SK-N-SH (cell line): ENCODE results near the gene MACO1. TPM values are rescaled to one million over a fixed set of nuclear protein-coding genes. Genes with fewer than 3 reads are reported as not detected.

ENCODE experiments used
- CTCF ChIA-PET: fragments of 300-600, 350-600 bp; formaldehyde crosslinking; extraction: SDS; loops from one replicate; lab custom pipeline; 2021; lab: Yijun Ruan, JAX
- POLR2A ChIA-PET: fragments of 350-600 bp; sonication (Branson Sonifier 250); formaldehyde crosslinking; extraction: SDS; loops from one replicate; lab custom pipeline; 2020; ENCODE audit warnings: antibody characterized with exemption, inconsistent platforms; lab: Yijun Ruan, JAX
- DNase-seq: peaks from one replicate; pipeline ENCODE4 v3.0.0; 2012
- H2AFZ ChIP-seq: fragments of 200-600 bp; sonication (generic); 2 replicates; pipeline ENCODE4 v1.8.1; 2016; ENCODE audit warnings: antibody characterized with exemption, mild to moderate bottlenecking, low read depth
- H3F3A ChIP-seq: fragments of 200-600 bp; sonication (generic); replicated peaks from 2 replicates; pipeline ENCODE3; 2016; ENCODE audit warnings: antibody characterized with exemption, mild to moderate bottlenecking; ENCODE audit not compliant: insufficient read depth
- H3K27ac ChIP-seq, 2 experiments: fragments of 200-500 bp in 1 of 2; fragments of 200-600 bp in 1 of 2; sonication (Bioruptor generic) in 1 of 2; sonication (generic), shearing (Covaris generic) in 1 of 2; 2 replicates each; pipeline versions ENCODE4 v1.5.1 to v1.6.1; 2014 to 2016; ENCODE audit warnings: low read depth in 2 of 2, inconsistent platforms in 1 of 2, low read length in 1 of 2, mild to moderate bottlenecking in 1 of 2, mixed read lengths in 1 of 2
- H3K27me3 ChIP-seq: fragments of 200-600 bp; sonication (generic), shearing (Covaris generic); 2 replicates; pipeline ENCODE4 v1.6.1; 2016; ENCODE audit warnings: mixed run types; ENCODE audit not compliant: insufficient read depth
- H3K36me3 ChIP-seq, 2 experiments: fragments of 200-500 bp in 1 of 2; fragments of 200-600 bp in 1 of 2; sonication (Bioruptor generic) in 1 of 2; sonication (generic) in 1 of 2; replicated peaks in 1 of 2; 2 replicates each; pipeline versions ENCODE3 to v1.5.1; 2014 to 2016; ENCODE audit warnings: low read length in 1 of 2, mild to moderate bottlenecking in 1 of 2; ENCODE audit not compliant: insufficient read depth in 2 of 2, control insufficient read depth in 1 of 2
- H3K4me1 ChIP-seq, 2 experiments: fragments of 200-500 bp in 1 of 2; fragments of 200-600 bp in 1 of 2; sonication (Bioruptor generic) in 1 of 2; sonication (generic), shearing (Covaris generic) in 1 of 2; 2 replicates each; pipeline versions ENCODE4 v1.5.1 to v1.6.1; 2014 to 2016; ENCODE audit warnings: low read depth in 1 of 2, low read length in 1 of 2, mixed run types in 1 of 2; ENCODE audit not compliant: insufficient read depth in 2 of 2, control insufficient read depth in 1 of 2
- H3K4me2 ChIP-seq: fragments of 200-600 bp; sonication (generic), shearing (Covaris generic); 2 replicates; pipeline ENCODE4 v1.6.1; 2017; ENCODE audit warnings: mixed run types
- H3K4me3 ChIP-seq, 2 experiments: fragments of 200-500 bp in 1 of 2; fragments of 200-600 bp in 1 of 2; sonication (Bioruptor generic) in 1 of 2; sonication (generic), shearing (Covaris generic) in 1 of 2; 2 replicates each; pipeline versions ENCODE4 v1.5.1 to v1.8.1; 2014 to 2016; ENCODE audit warnings: low read depth in 2 of 2, inconsistent platforms in 1 of 2, low read length in 1 of 2, mild to moderate bottlenecking in 1 of 2, mixed read lengths in 1 of 2, moderate library complexity in 1 of 2
- H3K79me2 ChIP-seq: fragments of 200-600 bp; sonication (generic); 2 replicates; pipeline ENCODE4 v1.8.1; 2017; ENCODE audit warnings: mild to moderate bottlenecking; ENCODE audit not compliant: insufficient read depth
- H3K9ac ChIP-seq: fragments of 200-600 bp; sonication (generic); 2 replicates; pipeline ENCODE4 v1.6.1; 2017; ENCODE audit warnings: mixed run types
- H3K9me2 ChIP-seq: fragments of 200-600 bp; sonication (generic); 2 replicates; pipeline ENCODE4 v1.6.1; 2017; ENCODE audit warnings: mixed run types
- H3K9me3 ChIP-seq: fragments of 200-600 bp; sonication (generic); 2 replicates; pipeline ENCODE4 v1.6.1; 2017; ENCODE audit warnings: mixed run types, mild to moderate bottlenecking, moderate library complexity
- H4K20me1 ChIP-seq: fragments of 200-600 bp; sonication (generic); 2 replicates; pipeline ENCODE4 v1.6.1; 2017; ENCODE audit warnings: mild to moderate bottlenecking, mixed run types; ENCODE audit not compliant: insufficient read depth
- CHD2 ChIP-seq: fragments of 150-350 bp; IDR thresholded peaks from 2 replicates; pipeline ENCODE4 v1.6.1; 2018; ENCODE audit warnings: low read length; ENCODE audit not compliant: partially characterized antibody
- CTCF ChIP-seq: fragments of 200-600 bp; sonication (generic); IDR thresholded peaks from 2 replicates; pipeline ENCODE4 v1.6.1; 2017; ENCODE audit warnings: antibody characterized with exemption, mild to moderate bottlenecking, moderate library complexity
- ELF1 ChIP-seq: IDR thresholded peaks from 2 replicates; pipeline ENCODE4 v1.4.0; 2012
- EP300 ChIP-seq, 2 experiments: IDR thresholded peaks; 2 replicates each; pipeline versions ENCODE4 v1.4.0 to v1.6.1; 2012; ENCODE audit warnings: borderline replicate concordance in 1 of 2, low read depth in 1 of 2, low read length in 1 of 2
- FOXJ3 ChIP-seq: sonication (generic); formaldehyde crosslinking; IDR thresholded peaks from 2 replicates; pipeline ENCODE4 v1.5.1; 2020; ENCODE audit warnings: mild to moderate bottlenecking, missing genetic modification reagents
- FOXM1 ChIP-seq: IDR thresholded peaks from 2 replicates; pipeline ENCODE4 v1.4.0; 2012; ENCODE audit warnings: low read depth, mild to moderate bottlenecking
- GATA2 ChIP-seq: sonication (generic); formaldehyde crosslinking; IDR thresholded peaks from 2 replicates; pipeline ENCODE4 v1.5.0; 2020; ENCODE audit warnings: mild to moderate bottlenecking, missing genetic modification reagents
- MEF2A ChIP-seq: IDR thresholded peaks from 2 replicates; pipeline ENCODE4 v1.4.0; 2012; ENCODE audit warnings: low read depth, borderline replicate concordance
- NFIC ChIP-seq: IDR thresholded peaks from 2 replicates; pipeline ENCODE4 v1.4.0; 2012; ENCODE audit warnings: borderline replicate concordance
- PBX3 ChIP-seq: IDR thresholded peaks from 2 replicates; pipeline ENCODE4; 2012
- RAD21 ChIP-seq: IDR thresholded peaks from 2 replicates; pipeline ENCODE4 v1.6.1; 2012; ENCODE audit warnings: mild to moderate bottlenecking, low read length
- REST ChIP-seq: IDR thresholded peaks from 2 replicates; pipeline ENCODE4 v1.6.1; 2012; ENCODE audit warnings: mild to moderate bottlenecking, low read depth, low read length, moderate library complexity
- RFX5 ChIP-seq: IDR thresholded peaks from 2 replicates; pipeline ENCODE4 v1.6.1; 2012; ENCODE audit warnings: mild to moderate bottlenecking, improper control_type of control experiment, low read length
- RXRA ChIP-seq: IDR thresholded peaks from 2 replicates; pipeline ENCODE4 v1.4.0; 2012; ENCODE audit warnings: low read depth, mild to moderate bottlenecking, borderline replicate concordance
- SIN3A ChIP-seq: IDR thresholded peaks from 2 replicates; pipeline ENCODE4 v1.6.1; 2012; ENCODE audit warnings: low read depth, mild to moderate bottlenecking, low read length, moderate library complexity, borderline replicate concordance
- SMC3 ChIP-seq: IDR thresholded peaks from 2 replicates; pipeline ENCODE4 v1.6.1; 2012; ENCODE audit warnings: low read depth, low read length, improper control_type of control experiment
- TCF12 ChIP-seq: IDR thresholded peaks from 2 replicates; pipeline ENCODE4 v1.4.0; 2012
- TEAD4 ChIP-seq: IDR thresholded peaks from 2 replicates; pipeline ENCODE4 v1.4.0; 2012; ENCODE audit warnings: mild to moderate bottlenecking, borderline replicate concordance; ENCODE audit not compliant: insufficient read depth
- USF2 ChIP-seq: fragments of 150-350 bp; IDR thresholded peaks from 2 replicates; pipeline ENCODE4 v1.6.1; 2017; ENCODE audit warnings: antibody characterized with exemption, low read length, low read depth, borderline replicate concordance
- YY1 ChIP-seq: IDR thresholded peaks from 2 replicates; pipeline ENCODE4 v1.4.0; 2012; ENCODE audit warnings: low read depth, mild to moderate bottlenecking
- WGBS: methylation state at CpG from one replicate; pipeline ENCODE4 v1.1.6; 2017; ENCODE audit warnings: low lambda C conversion rate; 5-methylcytosine and 5-hydroxymethylcytosine counted together
- polyA plus RNA-seq, 3 experiments: library from polyadenylated mRNA; depleted of rRNA; stranded (reverse); fragments of >200 nt; gene quantifications; 2 replicates each; pipeline ENCODE4 v1.2.3, GENCODE V29; 2012

The MACO1 gene
- polyA plus RNA-seq, 1 of the 3 experiments (the other 2 are of a cell fraction) = 6.9 TPM

GRCh38 chr1:25517476-25518394 lies 87.0 kb downstream of the MACO1 start:
- no peak overlapping the region for H3K4me2 ChIP-seq
- WGBS = 85% methylated on average over 32 of the region's 33 CpGs
- peaks cover 0 to 7% of the 10 kb centered on the region in 2 experiments; a peak in 1 of 4 replicates for H3K4me1 ChIP-seq
- no peak overlapping the region for H3K9ac ChIP-seq
- ChIA-PET POLR2A (no interaction called here), CTCF (interaction anchor here (1.0 to 4.3 kb wide), 5 partner anchors 9 to 76 kb away, joined by 3 to 27 read pairs (median 4); no protein-coding TSS in a partner anchor)
- no peak overlapping the region for H2AFZ ChIP-seq
- H3F3A ChIP-seq = no peaks in the 10 kb centered on the region
- H3K9me3 ChIP-seq = no peaks in the 10 kb centered on the region
- no peaks in the 10 kb centered on the region for H3K9me2 ChIP-seq
- H3K79me2 ChIP-seq = no peaks in the 10 kb centered on the region
- no peak overlapping the region for H3K4me3 ChIP-seq
- DNase-seq = no peak
- H3K27me3 ChIP-seq = no peaks in the 10 kb centered on the region
- H3K27ac ChIP-seq = no peak overlapping the region
- no peaks in the 10 kb centered on the region for H4K20me1 ChIP-seq
- TF ChIP-seq TEAD4 (no peak), PBX3 (no peak), USF2 (no peak), ELF1 (no peak), FOXJ3 (CRISPR knock-in tag) (no peak)
- no peaks in the 10 kb centered on the region for H3K36me3 ChIP-seq

GRCh38 chr1:25519624-25520023 lies 88.9 kb downstream of the MACO1 start:
- no peaks in the 10 kb centered on the region for H3F3A ChIP-seq
- no peak overlapping the region for H3K9ac ChIP-seq
- H3K4me2 ChIP-seq = no peak overlapping the region
- TF ChIP-seq EP300 (IDR thresholded peaks at IDR 0.05; ENCODE audit: borderline replicate concordance in 1 of 2, low read depth in 1 of 2, low read length in 1 of 2) (no peak), YY1 (no peak), CHD2 (no peak), ELF1 (no peak), NFIC (no peak), GATA2 (no peak), FOXJ3 (CRISPR knock-in tag) (no peak), MEF2A (no peak), SIN3A (no peak), RFX5 (no peak), SMC3 (no peak), CTCF (no peak), RAD21 (no peak), FOXM1 (no peak), TCF12 (no peak), RXRA (no peak), REST (no peak)
- TF ChIP-seq, all 33 proteins: peak for 0
- H3K27ac ChIP-seq = no peak overlapping the region
- no peaks in the 10 kb centered on the region for H3K9me3 ChIP-seq
- no peak overlapping the region for H2AFZ ChIP-seq
- no peak for DNase-seq
- WGBS = 66% methylated on average over 4 of the region's 5 CpGs
- no peak overlapping the region for H3K4me3 ChIP-seq
- ChIA-PET CTCF (interaction anchor here (0.7 to 4.3 kb wide), 12 partner anchors 13 to 291 kb away, joined by 3 to 46 read pairs (median 4); no protein-coding TSS in a partner anchor), POLR2A (no interaction called here)
- peaks cover 0 to 7% of the 10 kb centered on the region in 2 experiments; a peak in 1 of 4 replicates for H3K4me1 ChIP-seq
- H3K27me3 ChIP-seq = no peaks in the 10 kb centered on the region
- no peaks in the 10 kb centered on the region for H4K20me1 ChIP-seq
- H3K79me2 ChIP-seq = no peaks in the 10 kb centered on the region
- no peaks in the 10 kb centered on the region for H3K9me2 ChIP-seq
- no peaks in the 10 kb centered on the region for H3K36me3 ChIP-seq
